Breast epithelium (tissue), 3 donors: Measurements from ENCODE around the gene CDH3.

Source experiments
- POLR2A ChIP-seq: fragments of 450-650 bp; IDR thresholded peaks from one replicate; pipeline ENCODE4 v1.6.1; 2016; ENCODE audit warnings: antibody characterized with exemption, mild to moderate bottlenecking, moderate library complexity
- POLR2AphosphoS5 ChIP-seq, 3 donors: sonication (generic); formaldehyde crosslinking; IDR thresholded peaks; one replicate each; pipeline ENCODE4 v1.6.1; 2017; ENCODE audit warnings: antibody characterized with exemption in 3 of 3

- no peak for TF ChIP-seq POLR2AphosphoS5 (IDR thresholded peaks at IDR 0.05)
- TF ChIP-seq POLR2A, result no peak
Observed at GRCh38 chr16:68707340-68708152, 62.4 kb downstream of the CDH3 start.
